GM18520 (cell line): ENCODE data around the gene NEB.
"Not testable (repeated sequence)": the region's sequence is repeated elsewhere in the genome, so short reads cannot be mapped to it uniquely, and the experiment has no call there.

ENCODE experiments used
- ATAC-seq: cut with Tn5 transposase; IDR thresholded peaks from one replicate; pipeline ENCODE4 v1.9.1; 2021; ENCODE audit not compliant: unreplicated experiment

Gene NEB

DNA sequence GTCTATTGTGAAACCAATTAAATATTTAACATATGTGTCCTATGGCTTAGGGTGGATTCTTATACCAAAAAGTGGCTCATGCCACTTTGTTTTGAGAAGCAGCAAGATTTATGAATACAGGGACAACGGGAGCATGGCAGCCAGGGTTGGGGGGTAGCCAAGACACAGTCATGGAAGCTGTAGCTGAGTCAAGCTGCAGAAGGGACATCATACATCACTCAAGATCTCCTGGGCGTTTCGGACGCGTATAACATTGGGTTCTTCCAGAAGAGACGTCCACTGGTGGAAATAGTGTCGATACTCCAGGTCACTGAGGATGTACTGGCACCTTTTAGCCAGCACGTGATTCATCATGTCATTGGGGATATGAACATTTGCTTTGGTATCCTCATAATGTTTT lies 171.9 kb downstream of the NEB start:
- no peak for ATAC-seq

- no peak for ATAC-seq
Measured at GRCh38 chr2:151560289-151560688, 174.0 kb downstream of the NEB start.

DNA sequence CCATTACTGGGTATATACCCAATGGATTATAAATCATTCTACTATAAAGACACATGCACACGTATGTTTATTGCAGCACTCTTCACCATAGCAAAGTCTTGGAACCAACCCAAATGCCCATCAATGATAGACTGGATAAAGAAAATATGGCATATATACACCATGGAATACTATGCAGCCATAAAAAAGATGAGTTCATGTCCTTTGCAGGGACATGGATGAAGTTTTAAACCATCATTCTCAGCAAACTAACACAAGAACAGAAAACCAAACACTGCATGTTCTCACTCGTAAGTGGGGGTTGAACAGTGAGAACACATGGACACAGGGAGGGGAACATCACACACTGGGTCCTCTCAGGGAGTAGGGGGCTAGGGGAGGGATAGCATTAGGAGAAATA lies 174.8 kb downstream of the NEB start:
- not testable (repeated sequence) for ATAC-seq

GRCh38 chr2:151557883-151558282 lies 176.4 kb downstream of the NEB start:
- ATAC-seq, result not testable (repeated sequence)

DNA sequence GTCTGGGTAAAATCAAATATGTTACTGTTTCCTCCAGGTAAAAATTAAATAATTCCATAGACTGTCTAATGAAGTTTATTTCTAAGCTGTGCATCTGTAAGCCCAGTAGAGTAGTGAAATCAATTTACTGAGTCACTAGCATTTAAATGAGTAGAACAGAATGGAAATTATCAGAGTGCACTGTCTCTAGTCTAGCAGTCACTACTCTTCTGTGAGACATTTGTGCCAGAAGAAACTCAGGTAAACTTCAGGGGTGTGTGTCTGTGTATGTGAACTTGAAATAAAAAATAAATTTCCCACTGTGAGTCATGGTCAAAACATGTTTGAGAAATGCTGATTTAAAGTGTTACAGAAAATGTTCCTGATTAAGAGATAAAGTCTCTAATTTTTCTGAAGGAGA lies 178.2 kb downstream of the NEB start:
- no peak for ATAC-seq

DNA sequence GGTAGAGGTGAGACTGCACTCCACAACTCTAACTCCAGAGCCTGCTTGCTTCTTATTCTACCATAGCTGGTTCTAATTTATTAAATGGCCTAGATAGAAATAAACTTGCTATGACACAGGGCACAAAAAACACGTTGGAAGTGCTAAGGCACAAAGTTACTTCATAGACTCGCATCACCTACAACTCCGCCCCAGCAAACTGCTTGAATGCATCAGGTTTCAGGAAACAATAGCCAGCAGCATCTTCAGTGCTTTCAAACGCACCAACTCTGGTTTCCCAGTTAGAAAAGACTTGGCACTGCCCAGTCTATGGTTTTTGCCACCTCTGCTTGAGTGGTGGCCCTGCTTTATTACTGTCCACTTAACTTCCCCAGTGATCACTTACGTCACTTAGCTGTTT lies 182.0 kb downstream of the NEB start:
- ATAC-seq, result no peak

- no peak for ATAC-seq
Measured at GRCh38 chr2:151551556-151551955, 182.7 kb downstream of the NEB start.

DNA sequence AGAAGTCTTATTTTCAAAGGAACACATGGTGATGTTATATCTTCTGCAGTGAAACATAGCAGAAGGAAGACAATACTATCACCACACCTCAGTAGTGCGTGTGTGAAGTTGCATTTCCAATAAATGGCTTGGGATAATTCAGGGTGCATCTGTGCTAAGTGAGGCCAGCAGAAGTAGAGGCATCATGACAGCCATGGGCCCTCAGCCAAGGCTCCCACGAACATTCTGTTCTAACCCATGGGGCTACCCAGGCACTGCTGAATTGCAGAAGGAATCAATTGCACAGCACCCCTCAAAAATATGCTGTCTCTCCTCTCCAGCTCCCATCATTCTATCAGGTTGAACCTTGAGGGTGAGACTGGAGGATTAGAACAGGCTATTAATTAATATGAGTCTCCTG lies 185.1 kb downstream of the NEB start:
- no peak for ATAC-seq

GRCh38 chr2:151544449-151544848 lies 189.8 kb downstream of the NEB start:
- ATAC-seq, result no peak

GRCh38 chr2:151543876-151544275 lies 190.4 kb downstream of the NEB start:
- ATAC-seq, result no peak

DNA sequence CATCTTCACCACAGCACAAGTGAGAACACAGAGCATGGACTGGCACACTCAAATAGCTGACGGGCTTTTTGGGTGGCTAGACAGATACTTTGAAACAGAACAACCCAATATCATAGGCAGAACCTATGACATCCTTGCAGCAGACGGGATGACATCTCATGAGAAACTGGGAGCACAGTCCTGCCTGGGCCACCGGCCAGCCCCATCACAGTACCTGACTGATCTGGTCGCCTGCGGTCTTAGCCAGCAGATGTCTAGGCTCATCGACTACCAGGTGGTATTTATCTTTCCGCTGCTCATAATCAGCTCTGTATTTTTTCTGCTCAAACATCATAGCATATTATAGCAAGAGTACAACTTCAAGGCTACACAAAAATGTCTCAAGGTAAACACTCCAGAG lies 200.3 kb downstream of the NEB start:
- no peak for ATAC-seq

DNA sequence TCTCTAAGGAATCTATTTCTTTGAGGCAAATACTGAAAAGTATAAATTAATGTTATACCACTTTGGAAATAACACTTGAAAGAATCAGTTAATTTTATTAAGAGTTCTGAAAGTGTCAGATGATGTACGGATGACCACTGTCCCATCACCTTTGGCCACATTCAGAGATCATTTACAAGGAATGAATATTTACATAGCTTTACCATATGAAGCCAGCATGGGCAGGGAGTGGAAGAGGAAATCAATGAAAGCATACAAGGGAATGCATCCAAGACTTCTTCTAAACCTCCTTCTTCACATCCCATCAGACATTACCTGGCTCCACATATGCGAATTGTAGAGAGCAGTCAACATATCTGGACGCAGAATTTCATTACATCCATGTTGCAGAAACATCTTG lies 201.1 kb downstream of the NEB start:
- ATAC-seq, result no peak

DNA sequence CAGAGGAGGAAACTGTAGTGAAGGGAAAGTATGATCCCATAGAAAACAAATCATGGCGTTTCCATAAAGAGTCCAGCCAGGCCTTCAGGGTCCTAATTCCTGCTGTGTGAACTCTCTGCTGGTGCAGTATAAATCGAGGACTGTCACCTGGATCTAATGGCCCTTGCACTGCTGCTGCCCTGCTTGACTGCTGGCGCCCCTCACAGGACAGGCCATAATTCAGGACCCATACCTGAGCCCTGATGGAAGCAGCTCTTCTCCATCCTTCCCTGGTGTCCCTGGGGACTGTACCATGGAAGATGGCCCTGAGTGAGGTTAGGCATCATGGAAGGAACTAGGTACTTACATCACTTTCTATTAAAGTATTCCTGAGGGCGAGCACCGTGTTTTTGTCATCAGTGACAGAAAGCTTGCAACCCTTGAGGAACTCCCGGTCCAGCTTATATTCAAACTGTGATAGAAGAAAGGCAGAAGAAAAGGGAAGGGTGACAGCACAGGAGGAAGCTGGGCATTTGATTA lies 207.6 kb downstream of the NEB start:
- ATAC-seq, result no peak

DNA sequence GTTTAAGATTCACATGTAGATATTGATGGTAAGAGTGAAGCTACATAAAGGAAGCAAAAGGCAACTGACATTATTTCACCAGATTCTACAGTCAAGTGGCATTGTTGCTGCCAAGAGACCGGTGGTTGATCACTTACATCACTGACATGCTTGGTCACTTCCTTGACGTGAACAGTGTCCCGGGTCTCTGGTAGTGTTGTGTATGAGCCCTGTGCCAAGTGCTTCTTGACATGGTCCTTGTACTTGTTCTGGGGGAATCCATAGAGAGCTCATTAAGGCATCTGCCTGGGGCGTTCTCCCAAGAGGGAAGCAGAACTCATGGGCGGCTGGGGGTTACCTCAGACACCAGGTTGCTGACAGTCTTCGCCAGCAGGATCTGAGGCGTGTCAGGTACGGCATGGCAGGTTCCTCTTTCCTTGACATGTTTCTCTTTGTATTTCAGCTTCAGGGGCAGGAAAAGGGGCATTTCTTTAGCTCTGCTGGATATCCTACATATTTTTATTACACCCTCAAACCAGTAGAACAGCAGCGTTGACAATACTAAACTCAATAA lies 208.4 kb downstream of the NEB start:
- no peak for ATAC-seq

DNA sequence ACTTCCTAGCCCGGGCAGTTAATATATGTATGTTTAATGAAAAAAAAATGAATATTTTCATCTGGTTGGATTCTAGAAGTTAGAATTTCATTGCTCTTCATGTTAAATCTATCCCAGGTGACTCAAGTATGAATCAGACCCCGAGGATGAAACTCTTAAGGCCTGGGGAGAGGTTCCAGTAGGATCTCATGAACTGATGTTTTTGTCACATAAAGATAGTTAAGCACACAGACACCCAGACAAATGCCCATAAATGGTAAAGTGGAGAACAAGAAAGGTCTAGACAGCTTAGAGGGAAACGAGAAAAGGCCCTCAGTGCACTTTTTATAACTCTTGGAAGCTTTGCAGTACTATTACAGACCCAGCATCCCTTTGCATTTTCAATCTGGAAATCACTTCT lies 210.4 kb downstream of the NEB start:
- ATAC-seq, result no peak

DNA sequence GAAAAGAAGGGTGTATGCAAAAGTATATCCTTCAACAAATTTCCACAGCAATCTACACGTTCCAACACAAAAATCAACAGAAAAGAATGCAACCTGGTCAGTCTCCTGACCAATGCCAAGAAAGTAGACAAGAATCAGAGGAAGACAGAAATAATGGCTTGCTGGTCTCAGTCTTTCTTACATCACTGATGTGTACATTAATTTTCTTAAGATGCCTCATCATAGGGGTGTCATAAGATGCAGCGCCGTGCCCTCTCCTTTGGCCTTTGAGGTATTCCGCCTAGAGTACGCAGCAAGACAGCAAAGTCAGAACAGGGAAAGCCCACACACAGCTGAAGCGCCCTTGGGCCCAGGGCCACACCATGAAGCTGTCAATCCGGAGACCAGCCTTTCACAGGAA lies 211.7 kb downstream of the NEB start:
- ATAC-seq, result no peak

DNA sequence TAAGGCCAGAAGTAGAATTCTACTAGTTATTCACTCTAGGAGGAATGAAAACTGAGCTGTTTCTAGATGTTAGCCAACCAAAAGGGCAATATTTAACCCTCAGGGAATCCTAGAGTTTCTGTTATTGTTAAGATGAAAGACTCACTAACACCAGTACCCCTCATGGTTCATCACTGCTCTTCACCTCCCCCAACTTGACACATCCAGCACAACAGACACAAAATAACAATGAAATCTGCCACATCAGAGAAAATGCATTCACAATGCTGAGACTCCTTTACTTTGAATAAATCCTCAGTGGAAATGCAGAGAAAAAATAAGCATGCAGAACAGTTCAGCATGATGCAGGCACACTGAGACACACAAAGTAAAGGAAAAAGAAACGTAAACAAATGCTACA lies 213.3 kb downstream of the NEB start:
- no peak for ATAC-seq

- ATAC-seq, result no peak
Measured at GRCh38 chr2:151518802-151519201, 215.5 kb downstream of the NEB start.

- no peak for ATAC-seq
Measured at GRCh38 chr2:151508519-151508918, 225.8 kb downstream of the NEB start.

- no peak for ATAC-seq
Measured at GRCh38 chr2:151506170-151506569, 228.1 kb downstream of the NEB start.

DNA sequence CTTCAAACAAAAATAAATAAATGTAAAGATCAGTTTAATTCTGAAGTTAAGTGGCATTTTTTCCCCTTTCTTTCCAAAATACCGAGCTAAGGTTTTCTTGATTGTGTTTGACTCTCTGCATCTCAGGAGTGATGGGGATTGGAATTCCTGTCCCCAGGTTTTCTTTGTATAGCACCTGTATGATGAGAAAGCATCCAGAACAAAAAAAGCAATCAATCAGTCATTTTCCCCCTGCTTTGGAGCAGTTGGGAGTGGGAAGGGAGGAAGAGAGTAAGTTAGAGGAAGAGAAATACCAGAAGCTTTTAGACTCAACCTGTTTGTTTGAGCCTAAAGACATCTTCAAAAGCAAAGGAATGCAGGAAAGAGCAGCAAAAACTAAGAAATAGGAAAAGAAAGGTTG lies 236.1 kb downstream of the NEB start:
- ATAC-seq, result no peak

DNA sequence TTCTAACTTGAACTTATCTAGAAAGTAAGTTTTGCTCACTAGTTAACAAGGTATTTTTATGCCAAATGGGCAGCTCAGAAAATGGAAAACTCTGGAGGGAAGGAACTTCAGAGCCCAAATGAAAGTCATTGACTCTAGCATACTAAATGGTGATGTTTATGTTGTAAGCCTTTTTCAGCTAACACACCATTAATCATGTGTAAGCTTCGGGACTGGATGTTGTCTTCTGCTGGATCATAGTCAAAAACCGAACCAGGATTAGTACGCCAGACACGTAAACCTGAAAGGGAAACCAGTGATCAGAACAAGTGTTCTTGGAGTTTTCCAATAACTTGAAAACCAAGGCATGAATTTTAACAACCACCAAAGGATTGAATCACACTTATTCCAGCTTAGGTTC lies 242.8 kb downstream of the NEB start:
- ATAC-seq, result no peak

DNA sequence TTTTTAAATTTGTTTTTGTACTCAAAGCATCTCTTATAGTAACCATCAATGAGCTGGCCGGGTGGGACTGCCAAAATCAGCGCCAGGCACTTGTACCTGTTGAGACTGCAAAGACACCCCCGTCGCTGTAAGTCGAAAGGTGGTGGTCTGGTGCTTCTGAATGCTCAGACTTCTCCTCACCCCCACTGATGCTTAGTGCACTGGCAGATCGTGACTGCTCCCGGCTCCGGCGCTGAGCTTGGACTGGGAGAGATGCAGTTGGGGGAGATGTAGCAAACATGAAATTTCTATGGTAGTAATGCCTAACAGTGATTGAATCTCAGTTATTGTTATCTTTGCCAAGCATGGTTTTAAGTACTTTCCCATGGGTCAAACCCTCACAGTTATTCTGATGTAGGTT lies 244.0 kb downstream of the NEB start:
- ATAC-seq, result no peak

DNA sequence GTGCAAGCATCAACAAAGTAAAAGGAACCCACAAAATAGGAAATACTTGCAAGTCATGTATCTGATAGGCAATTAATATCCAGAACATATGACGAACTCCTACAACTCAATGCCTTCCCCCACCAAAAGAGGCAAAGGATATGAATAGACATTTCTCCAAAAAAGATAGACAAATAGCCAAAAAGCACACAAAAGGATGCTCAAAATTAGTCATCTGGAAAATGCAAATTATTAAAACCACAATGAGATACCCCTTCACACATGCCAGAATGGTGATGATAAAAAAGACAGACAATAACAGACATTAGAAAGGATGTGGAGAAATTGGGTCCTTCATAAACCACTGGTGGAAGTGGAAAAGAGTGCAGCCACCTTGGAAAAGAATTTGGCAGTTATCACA lies 248.2 kb downstream of the NEB start:
- ATAC-seq, result no peak
